Transverse colon (tissue), 4 donors: ENCODE results near the gene BRIX1. TPM values are rescaled to one million over a fixed set of nuclear protein-coding genes. Genes with fewer than 3 reads are reported as not detected.
A peak's percentile ranks its signal among the peaks of the same experiment; 100 is the strongest.

ENCODE experiments used
- DNase-seq: peaks from one replicate; pipeline ENCODE4 v3.0.0-alpha.2; 2019
- H3K27ac ChIP-seq, 4 donors: fragments of 200-600 bp; sonication (generic); 2 replicates each; pipeline ENCODE4 v1.5.1; 2016 to 2018; ENCODE audit warnings: inconsistent platforms in 4 of 4
- H3K27me3 ChIP-seq: fragments of 200-600 bp; sonication (generic); 2 replicates; pipeline ENCODE4 v1.5.1; 2017; ENCODE audit warnings: inconsistent platforms
- H3K36me3 ChIP-seq, 4 donors: fragments of 200-600 bp; sonication (generic); 2 replicates each; pipeline ENCODE4 v1.5.1; 2017 to 2019; ENCODE audit warnings: inconsistent platforms in 4 of 4
- H3K4me1 ChIP-seq, 4 donors: fragments of 200-600 bp; sonication (generic); 2 replicates each; pipeline ENCODE4 v1.5.1; 2017 to 2020; ENCODE audit warnings: inconsistent platforms in 4 of 4
- H3K4me3 ChIP-seq, 4 donors: fragments of 200-600 bp; sonication (generic); 1 replicate in 1 of 4; 2 replicates in 3 of 4; pipeline versions ENCODE4 v1.5.1 to v1.6.1; 2017 to 2019; ENCODE audit warnings: inconsistent platforms in 4 of 4
- H3K9me3 ChIP-seq, 2 donors: fragments of 200-600 bp; sonication (generic); 2 replicates each; pipeline ENCODE4 v1.5.1; 2017 to 2019; ENCODE audit warnings: inconsistent platforms in 2 of 2
- EP300 ChIP-seq: sonication (generic); formaldehyde crosslinking; IDR thresholded peaks from one replicate; pipeline ENCODE4 v1.6.1; 2017; ENCODE audit warnings: antibody characterized with exemption, low read depth
- POLR2A ChIP-seq: fragments of 450-650 bp; IDR thresholded peaks from one replicate; pipeline ENCODE4 v1.6.1; 2016; ENCODE audit warnings: antibody characterized with exemption, mild to moderate bottlenecking, moderate library complexity
- POLR2AphosphoS5 ChIP-seq, 3 donors: sonication (generic); formaldehyde crosslinking; IDR thresholded peaks; one replicate each; pipeline ENCODE4 v1.6.1; 2016; ENCODE audit warnings: antibody characterized with exemption in 3 of 3
- WGBS, 2 donors: methylation state at CpG; one replicate each; pipeline ENCODE4 v1.1.5; 2018; ENCODE audit warnings: low coverage in 1 of 2; 5-methylcytosine and 5-hydroxymethylcytosine counted together
- in situ Hi-C, 4 donors: fragments of 200-750 bp; cut with MboI; loops; one replicate each; pipeline versions ENCODE4 v1.15.0 to v1.15.1; 2017; ENCODE audit warnings: low sequenced_read_pairs in 3 of 4, low pct_ligation_motif_present in 1 of 4, low pct_unique_long_range_greater_than_20kb in 1 of 4
- intact Hi-C: fragments of 100-400 bp; cut with DNase I; formaldehyde crosslinking; loops from one replicate; pipeline ENCODE4 v1.15.1; 2023; ENCODE audit warnings: low total_unique reads
- total RNA-seq, 4 donors: library from RNA; depleted of rRNA; stranded (reverse); fragments of >200 nt; gene quantifications; one replicate each; pipeline ENCODE4 v1.1.0, GENCODE V29; 2016
- TF ChIP-seq, protein P1 (sequence below), 5 experiments: fragments of 200-600 bp in 3 of 5; fragments of 450-650 bp in 2 of 5; sonication (generic) in 3 of 5; IDR thresholded peaks; 1 replicate in 2 of 5; 2 replicates in 3 of 5; pipeline ENCODE4 v1.5.1; 2016 to 2017; ENCODE audit warnings: antibody characterized with exemption in 5 of 5, inconsistent platforms in 3 of 5, mild to moderate bottlenecking in 2 of 5, moderate library complexity in 1 of 5

The BRIX1 gene
- total RNA-seq, 4 donors from 2014 or later, result 1.5 to 15.6 (median 7.5) TPM

DNA sequence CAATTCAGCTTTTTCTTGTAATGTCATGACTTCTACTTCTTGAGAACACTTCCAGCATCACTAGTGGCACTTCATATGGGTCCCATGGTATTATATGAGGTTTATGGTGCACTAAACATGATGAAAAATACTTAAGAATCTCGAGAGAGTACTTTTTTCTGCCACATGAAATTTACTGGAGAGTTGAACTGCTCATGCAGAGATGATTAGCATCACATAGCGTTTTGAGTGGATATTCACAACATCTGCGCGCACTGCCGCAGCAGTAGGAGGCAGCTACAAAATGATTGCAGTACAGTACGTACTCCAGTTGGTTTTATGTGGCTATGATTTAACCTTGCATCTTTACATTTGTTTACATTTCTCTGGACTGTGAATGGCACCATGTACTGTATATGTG, 14.9 kb upstream of the BRIX1 start:
- Histone ChIP-seq H3K36me3 (no peaks in the 10 kb centered on the region), H3K27ac (no peak overlapping the region), H3K4me1 (no peaks in the 10 kb centered on the region), H3K4me3 (no peak overlapping the region), H3K9me3 (no peaks in the 10 kb centered on the region), H3K27me3 (no peaks in the 10 kb centered on the region)
- intact Hi-C loops (no loop called here), in situ Hi-C loops (loop anchor here (5.0 to 25.0 kb wide), 5 partner anchors 376 to 1463 kb away; partner anchors contain the start of genes AMACR (in 2 of the 4) and TARS1 (in 2 of the 4))
- 85 to 98% methylated on average over 5 to 6 of the region's 6 CpGs for WGBS, 2 donors
- no peak for DNase-seq
- TF ChIP-seq EP300, result no peak
- no peak for TF ChIP-seq POLR2AphosphoS5 (IDR thresholded peaks at IDR 0.05)
- TF ChIP-seq POLR2A, result no peak
- TF ChIP-seq, protein P1, sequence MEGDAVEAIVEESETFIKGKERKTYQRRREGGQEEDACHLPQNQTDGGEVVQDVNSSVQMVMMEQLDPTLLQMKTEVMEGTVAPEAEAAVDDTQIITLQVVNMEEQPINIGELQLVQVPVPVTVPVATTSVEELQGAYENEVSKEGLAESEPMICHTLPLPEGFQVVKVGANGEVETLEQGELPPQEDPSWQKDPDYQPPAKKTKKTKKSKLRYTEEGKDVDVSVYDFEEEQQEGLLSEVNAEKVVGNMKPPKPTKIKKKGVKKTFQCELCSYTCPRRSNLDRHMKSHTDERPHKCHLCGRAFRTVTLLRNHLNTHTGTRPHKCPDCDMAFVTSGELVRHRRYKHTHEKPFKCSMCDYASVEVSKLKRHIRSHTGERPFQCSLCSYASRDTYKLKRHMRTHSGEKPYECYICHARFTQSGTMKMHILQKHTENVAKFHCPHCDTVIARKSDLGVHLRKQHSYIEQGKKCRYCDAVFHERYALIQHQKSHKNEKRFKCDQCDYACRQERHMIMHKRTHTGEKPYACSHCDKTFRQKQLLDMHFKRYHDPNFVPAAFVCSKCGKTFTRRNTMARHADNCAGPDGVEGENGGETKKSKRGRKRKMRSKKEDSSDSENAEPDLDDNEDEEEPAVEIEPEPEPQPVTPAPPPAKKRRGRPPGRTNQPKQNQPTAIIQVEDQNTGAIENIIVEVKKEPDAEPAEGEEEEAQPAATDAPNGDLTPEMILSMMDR (IDR thresholded peaks at IDR 0.05), result no peak

DNA sequence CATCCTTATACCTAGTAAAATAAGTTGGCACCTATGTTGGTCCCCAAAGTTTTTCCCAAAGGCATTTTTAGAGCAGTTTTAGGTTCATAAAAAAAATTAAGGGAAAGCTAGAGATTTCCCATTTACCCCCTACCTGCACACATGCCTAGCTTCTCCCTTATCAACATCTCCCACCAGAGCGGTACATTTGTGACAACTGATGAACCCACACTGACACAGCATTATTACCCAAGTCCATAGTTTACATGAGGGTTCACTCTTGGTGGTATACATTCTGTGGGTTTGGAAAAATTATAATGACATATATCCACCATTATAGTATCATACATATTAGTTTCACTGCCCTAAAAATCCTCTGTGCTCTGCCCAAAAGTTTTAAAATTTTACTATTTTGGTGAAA, 12.3 kb upstream of the BRIX1 start:
- no peaks in the 10 kb centered on the region for H3K4me1 ChIP-seq
- H3K27me3 ChIP-seq, result no peaks in the 10 kb centered on the region
- no peak overlapping the region for H3K27ac ChIP-seq
- peaks cover 0 to under 1% (median 0%) of the 10 kb centered on the region in 4 donors for H3K36me3 ChIP-seq
- in situ Hi-C loops (loop anchor here (5.0 to 25.0 kb wide), 5 partner anchors 378 to 1466 kb away; partner anchors contain the start of genes AMACR (in 2 of the 4) and TARS1 (in 2 of the 4)), intact Hi-C loops (no loop called here)
- no peak overlapping the region for H3K4me3 ChIP-seq
- WGBS, 2 donors, result 88 to 100% methylated on average over 1 of the region's 1 CpG
- DNase-seq, result no peak
- TF ChIP-seq POLR2AphosphoS5 (IDR thresholded peaks at IDR 0.05), result no peak
- no peak for TF ChIP-seq EP300
- H3K9me3 ChIP-seq, result no peaks in the 10 kb centered on the region

DNA sequence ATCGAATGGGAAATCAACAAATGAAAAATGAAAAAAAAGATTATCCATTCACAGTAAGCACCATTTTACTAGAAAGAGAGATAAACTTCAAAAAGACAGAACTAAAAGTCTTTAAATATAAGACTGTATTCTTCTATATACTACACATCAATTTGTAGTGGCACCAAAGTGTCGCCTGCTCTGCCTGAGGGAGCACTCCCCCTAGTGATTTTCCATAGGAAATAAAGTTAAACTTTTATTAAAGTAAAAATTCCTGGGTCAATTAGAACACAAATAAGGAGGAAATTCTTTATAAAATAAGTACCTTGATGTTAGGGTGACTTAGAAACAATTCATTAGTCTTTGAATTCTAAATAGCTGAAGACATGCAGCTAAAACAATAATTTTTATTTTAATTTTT, 9.9 kb upstream of the BRIX1 start:
- in situ Hi-C loops (loop anchor here (10.0 to 25.0 kb wide), 4 partner anchors 381 to 1468 kb away; partner anchors contain the start of genes AMACR (in 2 of the 4) and TARS1 (in 2 of the 4)), intact Hi-C loops (no loop called here)

DNA sequence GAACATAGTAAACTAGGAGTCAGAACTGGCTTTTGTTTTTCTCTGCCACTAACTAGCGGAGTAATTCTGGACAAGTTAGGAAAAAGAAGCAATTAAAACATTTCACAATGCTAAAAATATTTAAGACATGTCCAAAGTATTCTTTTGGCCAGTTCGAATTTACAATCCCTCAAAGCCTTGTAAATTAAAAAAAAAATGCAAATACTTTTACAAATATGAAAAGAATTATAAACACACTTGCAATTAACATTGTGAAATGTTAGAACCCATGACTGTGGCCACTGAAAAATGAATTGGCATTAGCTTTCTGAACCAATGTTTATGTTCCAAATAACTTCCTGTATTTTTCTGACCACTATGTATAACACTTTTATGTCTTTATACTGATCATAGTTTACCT, 2.4 kb upstream of the BRIX1 start:
- Histone ChIP-seq H3K9me3 (no peaks in the 10 kb centered on the region), H3K27me3 (no peaks in the 10 kb centered on the region), H3K36me3 (peaks cover 0 to 23% (median 4%) of the 10 kb centered on the region in 4 donors), H3K4me1 (peaks cover 23 to 33% (median 26%) of the 10 kb centered on the region in 4 donors), H3K27ac (peak overlapping the region in 1 of 4 donors; percentile 13), H3K4me3 (no peak overlapping the region)
- WGBS, 2 donors, result 62 to 66% methylated on average over 2 of the region's 2 CpGs
- in situ Hi-C loops, result loop anchor here in 3 of 4 donors (25.0 kb wide), 2 partner anchors 901 to 1476 kb away; partner anchors contain the start of genes AMACR (in 2 of the 3) and TARS1 (in 2 of the 3)
- intact Hi-C loops, result no loop called here
- no peak for DNase-seq
- TF ChIP-seq, protein P1 (IDR thresholded peaks at IDR 0.05), result no peak
- peak in 1 of 3 donors; percentile 13 for TF ChIP-seq POLR2AphosphoS5 (IDR thresholded peaks at IDR 0.05)

More for the DNA sequence above, 9.9 kb upstream of the BRIX1 start:
- Histone ChIP-seq H3K4me3 (no peak overlapping the region), H3K36me3 (peaks cover 0 to 14% (median 0%) of the 10 kb centered on the region in 4 donors), H3K27ac (no peak overlapping the region), H3K27me3 (no peaks in the 10 kb centered on the region), H3K4me1 (no peaks in the 10 kb centered on the region), H3K9me3 (no peaks in the 10 kb centered on the region)
- WGBS, 2 donors, result 83 to 86% methylated on average over 2 of the region's 2 CpGs
- no peak for DNase-seq
- TF ChIP-seq EP300 (no peak), POLR2AphosphoS5 (IDR thresholded peaks at IDR 0.05) (no peak), POLR2A (no peak)
- TF ChIP-seq, protein P1 (IDR thresholded peaks at IDR 0.05), result no peak
